ENCODE measurements around the gene TRMT1. TPM values are rescaled to one million over a fixed set of nuclear protein-coding genes. Genes with fewer than 3 reads are reported as not detected.

Gene TRMT1
- total RNA-seq, 1 donor from 2014 or later, result 13.0 TPM

DNA sequence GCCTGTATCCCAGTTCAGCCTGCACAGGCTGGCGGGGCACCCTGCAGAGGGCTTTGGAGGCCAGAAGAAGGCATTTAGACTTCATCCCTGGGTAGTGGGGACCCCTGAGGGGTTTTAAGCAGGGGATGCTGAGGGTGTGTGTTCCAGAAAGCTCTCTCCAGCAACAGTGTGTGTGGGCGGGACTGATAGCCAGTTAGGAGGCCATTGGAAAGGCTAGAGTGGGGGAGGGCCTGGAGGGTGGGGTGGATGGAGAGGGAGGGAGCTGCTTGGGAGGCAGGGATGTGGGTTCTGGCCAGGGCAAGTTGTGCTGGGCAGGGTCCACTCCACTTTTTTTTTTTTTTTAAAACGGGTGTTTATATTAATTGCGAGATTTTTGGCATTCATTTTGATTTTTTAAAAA is 42.2 kb downstream of the TRMT1 start:
- Histone ChIP-seq H3K9ac (ENCODE audit: low read depth in 1 of 3, low read length in 3 of 3) (peak overlapping the region in 1 of 3 donors; percentile 25), H3K4me3 (ENCODE audit: low read length in 3 of 3) (no peak overlapping the region), H3K27me3 (ENCODE audit: control insufficient read depth in 3 of 3, insufficient read depth in 3 of 3, low read length in 3 of 3) (no peaks in the 10 kb centered on the region), H3K4me1 (ENCODE audit: control insufficient read depth in 3 of 3, insufficient read depth in 3 of 3, low read length in 3 of 3) (peaks cover 79 to 94% (median 84%) of the 10 kb centered on the region in 3 donors), H3K9me3 (ENCODE audit: control insufficient read depth in 3 of 3, low read length in 3 of 3) (no peaks in the 10 kb centered on the region), H3K27ac (ENCODE audit: low read depth, low read length) (peak overlapping the region; percentile 30), H3K36me3 (ENCODE audit: control insufficient read depth in 3 of 3, insufficient read depth in 3 of 3, low read length in 3 of 3) (peaks cover 33 to 39% (median 36%) of the 10 kb centered on the region in 3 donors)

DNA sequence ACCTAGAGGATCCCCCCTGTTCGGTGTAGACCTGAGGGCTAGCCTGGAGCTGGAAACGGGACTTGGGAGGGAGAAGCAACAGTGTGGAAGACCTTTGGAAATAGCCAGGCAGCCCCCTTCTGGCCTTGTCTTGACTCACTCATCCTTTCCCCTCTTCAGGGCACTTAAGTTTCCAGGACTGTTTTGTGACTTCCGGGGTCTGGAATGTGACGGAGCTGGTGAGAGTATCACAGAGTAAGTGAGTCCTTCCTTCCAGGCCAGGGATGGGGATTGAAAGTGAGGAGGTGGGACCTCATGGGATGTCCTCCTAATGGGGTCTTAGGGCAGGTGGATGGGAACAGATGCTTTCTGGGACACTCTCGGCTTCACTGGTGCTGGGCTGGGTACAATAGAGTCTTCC is 43.3 kb downstream of the TRMT1 start:
- peaks cover 31 to 37% (median 33%) of the 10 kb centered on the region in 3 donors for H3K36me3 ChIP-seq (ENCODE audit: control insufficient read depth in 3 of 3, insufficient read depth in 3 of 3, low read length in 3 of 3)
- peak overlapping the region; percentile 30 for H3K27ac ChIP-seq (ENCODE audit: low read depth, low read length)
- H3K9me3 ChIP-seq (ENCODE audit: control insufficient read depth in 3 of 3, low read length in 3 of 3), result no peaks in the 10 kb centered on the region
- no peaks in the 10 kb centered on the region for H3K27me3 ChIP-seq (ENCODE audit: control insufficient read depth in 3 of 3, insufficient read depth in 3 of 3, low read length in 3 of 3)
- H3K4me1 ChIP-seq (ENCODE audit: control insufficient read depth in 3 of 3, insufficient read depth in 3 of 3, low read length in 3 of 3), result peaks cover 79 to 94% (median 84%) of the 10 kb centered on the region in 3 donors
- no peak overlapping the region for H3K4me3 ChIP-seq (ENCODE audit: low read length in 3 of 3)
- peak overlapping the region in 2 of 3 donors; percentile 21 to 45 for H3K9ac ChIP-seq (ENCODE audit: low read depth in 1 of 3, low read length in 3 of 3)

DNA sequence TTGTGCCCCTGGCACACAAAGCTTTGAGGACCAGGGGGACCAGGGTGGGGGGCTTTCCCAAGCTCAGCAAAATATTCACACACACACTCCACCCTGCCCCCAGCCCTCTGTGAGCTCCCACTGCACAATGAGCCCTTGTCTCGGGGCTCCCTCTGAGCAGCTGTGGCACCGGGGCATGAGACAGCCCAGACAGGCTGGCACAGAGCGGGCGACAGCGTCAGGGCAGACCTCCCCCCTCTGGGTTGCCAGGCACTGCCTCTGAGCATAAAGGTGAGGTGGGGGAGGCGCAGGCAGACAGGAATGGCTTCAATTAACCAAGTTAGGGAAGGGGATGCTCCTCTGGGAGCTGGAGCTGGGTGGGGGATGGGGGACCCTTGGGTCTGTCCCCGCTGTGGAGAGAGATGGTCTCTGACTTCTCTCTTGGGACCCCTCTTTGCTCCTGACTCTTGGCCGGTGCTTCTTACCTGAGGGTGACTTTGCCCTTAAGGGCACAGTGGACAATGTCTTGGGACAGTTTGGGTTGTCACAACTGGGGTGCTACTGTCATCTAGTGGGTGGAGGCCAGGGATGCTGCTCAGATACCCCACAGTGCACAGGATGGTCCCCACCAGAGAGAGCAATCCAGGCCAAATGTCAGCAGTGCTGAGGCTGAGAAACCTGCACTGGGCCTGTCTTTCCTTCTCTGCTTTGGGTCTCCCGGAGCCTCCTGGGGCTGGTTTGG is 44.2 kb downstream of the TRMT1 start:
- Histone ChIP-seq H3K27me3 (ENCODE audit: control insufficient read depth in 3 of 3, insufficient read depth in 3 of 3, low read length in 3 of 3) (no peaks in the 10 kb centered on the region), H3K4me3 (ENCODE audit: low read length in 3 of 3) (no peak overlapping the region), H3K9ac (ENCODE audit: low read depth in 1 of 3, low read length in 3 of 3) (peak overlapping the region in 2 of 3 donors; percentile 21 to 45), H3K27ac (ENCODE audit: low read depth, low read length) (peak overlapping the region; percentile 90), H3K36me3 (ENCODE audit: control insufficient read depth in 3 of 3, insufficient read depth in 3 of 3, low read length in 3 of 3) (peaks cover 30 to 33% (median 31%) of the 10 kb centered on the region in 3 donors), H3K4me1 (ENCODE audit: control insufficient read depth in 3 of 3, insufficient read depth in 3 of 3, low read length in 3 of 3) (peaks cover 78 to 92% (median 84%) of the 10 kb centered on the region in 3 donors), H3K9me3 (ENCODE audit: control insufficient read depth in 3 of 3, low read length in 3 of 3) (no peaks in the 10 kb centered on the region)

- peak overlapping the region; percentile 90 for H3K27ac ChIP-seq (ENCODE audit: low read depth, low read length)
- H3K36me3 ChIP-seq (ENCODE audit: control insufficient read depth in 3 of 3, insufficient read depth in 3 of 3, low read length in 3 of 3), result peaks cover 30 to 32% (median 31%) of the 10 kb centered on the region in 3 donors
- H3K4me3 ChIP-seq (ENCODE audit: low read length in 3 of 3), result peak overlapping the region in 2 of 3 donors; percentile 64 to 70
- H3K9ac ChIP-seq (ENCODE audit: low read depth in 1 of 3, low read length in 3 of 3), result peak overlapping the region in 2 of 3 donors; percentile 83 to 95
- no peaks in the 10 kb centered on the region for H3K9me3 ChIP-seq (ENCODE audit: control insufficient read depth in 3 of 3, low read length in 3 of 3)
- peaks cover 78 to 92% (median 84%) of the 10 kb centered on the region in 3 donors for H3K4me1 ChIP-seq (ENCODE audit: control insufficient read depth in 3 of 3, insufficient read depth in 3 of 3, low read length in 3 of 3)
- no peaks in the 10 kb centered on the region for H3K27me3 ChIP-seq (ENCODE audit: control insufficient read depth in 3 of 3, insufficient read depth in 3 of 3, low read length in 3 of 3)
Observed at GRCh38 chr19:13071444-13072187, 44.9 kb downstream of the TRMT1 start.

- peaks cover 80 to 92% (median 84%) of the 10 kb centered on the region in 3 donors for H3K4me1 ChIP-seq (ENCODE audit: control insufficient read depth in 3 of 3, insufficient read depth in 3 of 3, low read length in 3 of 3)
- H3K4me3 ChIP-seq (ENCODE audit: low read length in 3 of 3), result peak overlapping the region; percentile 62 to 70 (median 64)
- H3K27ac ChIP-seq (ENCODE audit: low read depth, low read length), result peak overlapping the region; percentile 90
- H3K9ac ChIP-seq (ENCODE audit: low read depth in 1 of 3, low read length in 3 of 3), result peak overlapping the region; percentile 83 to 95 (median 92)
- no peaks in the 10 kb centered on the region for H3K9me3 ChIP-seq (ENCODE audit: control insufficient read depth in 3 of 3, low read length in 3 of 3)
- no peaks in the 10 kb centered on the region for H3K27me3 ChIP-seq (ENCODE audit: control insufficient read depth in 3 of 3, insufficient read depth in 3 of 3, low read length in 3 of 3)
- H3K36me3 ChIP-seq (ENCODE audit: control insufficient read depth in 3 of 3, insufficient read depth in 3 of 3, low read length in 3 of 3), result peaks cover 21 to 23% (median 21%) of the 10 kb centered on the region in 3 donors
Observed at GRCh38 chr19:13070425-13071140, 46.0 kb downstream of the TRMT1 start.

GRCh38 chr19:13069415-13070359 is 46.9 kb downstream of the TRMT1 start:
- peaks cover 83 to 95% (median 87%) of the 10 kb centered on the region in 3 donors for H3K4me1 ChIP-seq (ENCODE audit: control insufficient read depth in 3 of 3, insufficient read depth in 3 of 3, low read length in 3 of 3)
- peak overlapping the region; percentile 62 to 70 (median 64) for H3K4me3 ChIP-seq (ENCODE audit: low read length in 3 of 3)
- H3K27ac ChIP-seq (ENCODE audit: low read depth, low read length), result peak overlapping the region; percentile 90
- H3K27me3 ChIP-seq (ENCODE audit: control insufficient read depth in 3 of 3, insufficient read depth in 3 of 3, low read length in 3 of 3), result no peaks in the 10 kb centered on the region
- no peaks in the 10 kb centered on the region for H3K9me3 ChIP-seq (ENCODE audit: control insufficient read depth in 3 of 3, low read length in 3 of 3)
- peaks cover 16 to 17% (median 16%) of the 10 kb centered on the region in 3 donors for H3K36me3 ChIP-seq (ENCODE audit: control insufficient read depth in 3 of 3, insufficient read depth in 3 of 3, low read length in 3 of 3)
- peak overlapping the region; percentile 83 to 95 (median 92) for H3K9ac ChIP-seq (ENCODE audit: low read depth in 1 of 3, low read length in 3 of 3)

DNA sequence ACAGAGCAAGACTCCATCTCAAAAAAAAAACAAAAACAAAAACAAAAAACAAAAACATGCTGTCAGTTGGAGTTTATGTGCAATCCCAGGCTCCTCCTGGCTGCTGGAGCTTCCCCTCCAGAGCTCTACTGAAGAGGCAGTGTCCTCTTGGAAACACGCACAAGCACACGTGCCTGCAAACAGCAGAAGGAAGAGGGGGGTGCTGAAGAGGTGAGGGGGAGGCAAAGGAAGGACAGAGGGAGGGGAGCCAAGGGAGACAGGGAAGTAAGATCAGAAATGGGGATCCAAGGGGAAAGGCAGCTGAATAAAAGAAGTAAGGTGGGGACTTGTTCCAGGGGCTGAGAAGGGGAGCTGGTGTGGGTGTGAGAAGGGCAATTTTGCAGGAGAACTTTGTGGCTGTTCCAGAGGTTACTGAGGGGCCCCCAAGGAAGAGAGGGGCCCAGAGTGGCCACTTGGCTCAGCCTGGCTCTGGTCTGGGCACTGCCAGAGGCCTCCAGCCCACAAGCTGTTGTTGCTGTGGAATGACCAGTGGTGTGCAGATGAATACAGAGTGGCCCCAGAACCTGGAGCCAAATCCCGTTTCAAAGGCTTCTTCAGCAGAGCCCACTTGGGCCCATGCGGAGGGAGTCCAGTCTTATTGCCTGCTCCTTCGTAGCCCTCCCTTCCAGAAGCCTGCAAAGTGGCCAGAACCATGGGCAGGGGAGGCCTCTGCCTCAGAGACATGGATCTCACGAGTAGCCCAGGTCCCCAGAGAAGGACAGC is 48.3 kb downstream of the TRMT1 start:
- Histone ChIP-seq H3K9me3 (ENCODE audit: control insufficient read depth in 3 of 3, low read length in 3 of 3) (no peaks in the 10 kb centered on the region), H3K27me3 (ENCODE audit: control insufficient read depth in 3 of 3, insufficient read depth in 3 of 3, low read length in 3 of 3) (no peaks in the 10 kb centered on the region), H3K36me3 (ENCODE audit: control insufficient read depth in 3 of 3, insufficient read depth in 3 of 3, low read length in 3 of 3) (peaks cover 5 to 6% (median 5%) of the 10 kb centered on the region in 3 donors), H3K27ac (ENCODE audit: low read depth, low read length) (peak overlapping the region; percentile 90), H3K4me3 (ENCODE audit: low read length in 3 of 3) (peak overlapping the region in 2 of 3 donors; percentile 35 to 46), H3K9ac (ENCODE audit: low read depth in 1 of 3, low read length in 3 of 3) (peak overlapping the region; percentile 83 to 95 (median 92)), H3K4me1 (ENCODE audit: control insufficient read depth in 3 of 3, insufficient read depth in 3 of 3, low read length in 3 of 3) (peaks cover 87 to 98% (median 96%) of the 10 kb centered on the region in 3 donors)

DNA sequence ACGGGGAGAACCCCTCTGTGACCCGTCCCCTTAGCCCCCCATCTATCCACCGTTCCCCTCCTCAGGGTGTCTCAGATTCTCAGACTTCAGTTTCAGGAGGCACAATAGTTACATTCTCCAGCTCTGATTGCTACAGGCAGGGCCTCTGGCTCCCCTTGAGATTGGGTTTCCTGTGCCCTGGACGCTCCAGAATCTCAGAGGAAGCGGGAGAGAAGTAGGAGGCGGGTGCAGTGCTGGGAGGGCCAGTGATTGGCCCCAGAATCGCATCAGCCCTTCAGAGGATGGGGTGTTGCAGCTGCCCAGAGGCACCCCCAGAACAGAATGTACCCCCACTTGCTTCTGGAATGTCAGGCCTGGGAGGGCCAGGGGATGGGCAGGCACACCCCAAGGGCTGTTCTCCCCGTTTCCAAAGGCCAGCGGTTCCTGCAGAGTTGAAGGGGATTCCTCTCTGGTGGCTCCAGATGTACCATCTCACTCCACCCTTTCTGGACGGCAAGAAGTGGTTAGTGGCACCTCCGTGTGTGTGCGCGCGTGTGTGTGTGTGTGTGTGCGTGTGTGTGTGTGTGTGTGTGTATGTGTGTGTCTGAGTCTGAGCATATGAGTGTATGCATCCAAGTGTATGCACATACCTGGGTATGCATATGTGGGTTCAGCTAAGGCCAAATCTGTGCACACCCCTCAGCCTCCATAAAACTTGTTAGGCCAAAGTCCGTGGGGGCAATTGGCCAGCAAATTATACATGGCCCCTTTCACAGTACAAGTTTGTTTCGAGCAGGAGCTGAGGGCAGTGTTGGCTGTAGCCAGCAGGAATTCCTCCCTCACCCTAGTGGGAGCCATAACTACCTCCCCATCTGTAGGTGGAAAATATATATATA is 49.4 kb downstream of the TRMT1 start:
- peaks cover 94 to 98% (median 98%) of the 10 kb centered on the region in 3 donors for H3K4me1 ChIP-seq (ENCODE audit: control insufficient read depth in 3 of 3, insufficient read depth in 3 of 3, low read length in 3 of 3)
- H3K4me3 ChIP-seq (ENCODE audit: low read length in 3 of 3), result peak overlapping the region in 2 of 3 donors; percentile 38 to 45
- peak overlapping the region; percentile 90 for H3K27ac ChIP-seq (ENCODE audit: low read depth, low read length)
- H3K27me3 ChIP-seq (ENCODE audit: control insufficient read depth in 3 of 3, insufficient read depth in 3 of 3, low read length in 3 of 3), result no peaks in the 10 kb centered on the region
- peaks cover 0 to 3% (median 0%) of the 10 kb centered on the region in 3 donors for H3K36me3 ChIP-seq (ENCODE audit: control insufficient read depth in 3 of 3, insufficient read depth in 3 of 3, low read length in 3 of 3)
- peak overlapping the region; percentile 73 to 95 (median 77) for H3K9ac ChIP-seq (ENCODE audit: low read depth in 1 of 3, low read length in 3 of 3)
- no peaks in the 10 kb centered on the region for H3K9me3 ChIP-seq (ENCODE audit: control insufficient read depth in 3 of 3, low read length in 3 of 3)

All from skeletal muscle tissue (tissue), 4 donors.